Right lobe of liver (tissue), 6 donors: ENCODE measurements around the gene GFRA1. TPM values are rescaled to one million over a fixed set of nuclear protein-coding genes. Genes with fewer than 3 reads are reported as not detected.

Experiments
- ATAC-seq, 4 donors: fragments of 200-7000 bp; cut with Tn5 transposase; one replicate each; pipeline ENCODE4 v1.9.1; 2020; ENCODE audit warnings: mild to moderate bottlenecking in 4 of 4, moderate library complexity in 4 of 4
- DNase-seq, 3 donors: peaks; one replicate each; pipeline ENCODE4 v3.0.0-alpha.2; 2020
- H3K27ac ChIP-seq, 3 donors: fragments of 200-600 bp; one replicate each; pipeline ENCODE4 v1.8.0; 2022
- H3K27me3 ChIP-seq, 2 donors: fragments of 200-600 bp; one replicate each; pipeline ENCODE4 v1.8.0; 2022
- H3K36me3 ChIP-seq, 4 donors: fragments of 200-600 bp; sonication (generic) in 1 of 4; one replicate each; pipeline versions ENCODE4 v1.5.1 to v1.8.0; 2017 to 2022; ENCODE audit warnings: control low read depth in 1 of 4
- H3K4me1 ChIP-seq, 4 donors: fragments of 200-600 bp; sonication (generic) in 1 of 4; one replicate each; pipeline versions ENCODE4 v1.5.1 to v1.8.0; 2017 to 2022; ENCODE audit warnings: control low read depth in 1 of 4
- H3K4me3 ChIP-seq, 3 donors: fragments of 200-600 bp; one replicate each; pipeline ENCODE4 v1.8.0; 2022
- H3K9me3 ChIP-seq, 4 donors: fragments of 200-600 bp; sonication (generic) in 1 of 4; one replicate each; pipeline versions ENCODE4 v1.5.1 to v1.8.0; 2017 to 2022; ENCODE audit warnings: control low read depth in 1 of 4
- CTCF ChIP-seq, 4 donors: fragments of 200-600 bp in 3 of 4; fragments of 450-650 bp in 1 of 4; IDR thresholded peaks; one replicate each; pipeline versions ENCODE4 v1.5.1 to v1.8.0; 2016 to 2022; ENCODE audit warnings: antibody characterized with exemption in 4 of 4, mild to moderate bottlenecking in 2 of 4
- POLR2A ChIP-seq: fragments of 450-650 bp; IDR thresholded peaks from one replicate; pipeline ENCODE4 v1.6.1; 2017; ENCODE audit warnings: antibody characterized with exemption, mild to moderate bottlenecking
- WGBS: methylation state at CpG from one replicate; pipeline ENCODE4 v1.1.6; 2018; ENCODE audit warnings: low coverage, low lambda C conversion rate; ENCODE audit not compliant: insufficient coverage; ENCODE audit errors: missing lambda C conversion rate; 5-methylcytosine and 5-hydroxymethylcytosine counted together
- intact Hi-C, 2 donors: fragments of 100-400 bp; cut with DNase I; formaldehyde crosslinking; loops; one replicate each; pipeline versions ENCODE4 v1.11.2 to v1.14.1; 2022
- total RNA-seq, 6 experiments: library from RNA; depleted of rRNA in 2 of 6; stranded (reverse); fragments of >200 nt in 2 of 6; fragmentation: NEBNext Ultra II Directional in 3 of 6; extraction: Animal tissue kit (Norgen Biotek cat#: 25700) in 3 of 6; gene quantifications; one replicate each; pipeline versions ENCODE4 v1.1.0 to v1.2.4, GENCODE V29; 2016 to 2023
- donor health status: DM: no; HTN: yes; CAD: no.
- donor health status: DM: no; HTN: no; CAD: no.
- donor health status: DM: no; HTN: no; CAD: no.
- donor health status: DM: no; HTN: yes; CAD: no.
- donor health status: DM: no; HTN: yes; CAD: no.

Gene GFRA1
- total RNA-seq, 6 experiments from 2014 or later = 17.9 to 67.8 (median 42.8) TPM

- Histone ChIP-seq H3K4me3 (no peak overlapping the region), H3K27ac (no peak overlapping the region), H3K27me3 (no peaks in the 10 kb centered on the region), H3K4me1 (peaks cover 0 to 3% (median under 1%) of the 10 kb centered on the region in 4 donors), H3K9me3 (no peaks in the 10 kb centered on the region), H3K36me3 (no peaks in the 10 kb centered on the region)
- 11% methylated on average over 2 of the region's 3 CpGs for WGBS
- DNase-seq (no peak), ATAC-seq (no peak)
- no peak for TF ChIP-seq CTCF (IDR thresholded peaks at IDR 0.05)
- no peak for TF ChIP-seq POLR2A
- intact Hi-C loops = no loop called here
Measured at GRCh38 chr10:116030576-116030975, 242.4 kb downstream of the GFRA1 start.

- TF ChIP-seq CTCF (IDR thresholded peaks at IDR 0.05) (no peak), POLR2A (no peak)
- H3K27ac ChIP-seq = no peak overlapping the region
- intact Hi-C loops = no loop called here
- H3K4me3 ChIP-seq = no peak overlapping the region
- H3K4me1 ChIP-seq = peaks cover 0 to 10% (median 5%) of the 10 kb centered on the region in 4 donors
- no peak for DNase-seq
- WGBS = 100% methylated on average over 3 of the region's 4 CpGs
- ATAC-seq = no peak
- no peaks in the 10 kb centered on the region for H3K9me3 ChIP-seq
- no peaks in the 10 kb centered on the region for H3K27me3 ChIP-seq
- H3K36me3 ChIP-seq = no peaks in the 10 kb centered on the region
Measured at GRCh38 chr10:116029826-116030225, 243.2 kb downstream of the GFRA1 start.

- no peaks in the 10 kb centered on the region for H3K27me3 ChIP-seq
- WGBS = 76% methylated on average over 5 of the region's 6 CpGs
- no peaks in the 10 kb centered on the region for H3K36me3 ChIP-seq
- DNase-seq (no peak), ATAC-seq (no peak)
- H3K9me3 ChIP-seq = no peaks in the 10 kb centered on the region
- TF ChIP-seq CTCF (IDR thresholded peaks at IDR 0.05) = no peak
- TF ChIP-seq POLR2A = no peak
- no peak overlapping the region for H3K27ac ChIP-seq
- peaks cover 0 to 19% (median 8%) of the 10 kb centered on the region in 4 donors for H3K4me1 ChIP-seq
- intact Hi-C loops = no loop called here
- H3K4me3 ChIP-seq = no peak overlapping the region
Measured at GRCh38 chr10:116027355-116027754, 245.7 kb downstream of the GFRA1 start.

- intact Hi-C loops = no loop called here
Measured at GRCh38 chr10:116026725-116027124, 246.3 kb downstream of the GFRA1 start.

More at GRCh38 chr10:116026725-116027124, 246.3 kb downstream of the GFRA1 start:
- H3K4me3 ChIP-seq = no peak overlapping the region
- H3K36me3 ChIP-seq = no peaks in the 10 kb centered on the region
- no peaks in the 10 kb centered on the region for H3K27me3 ChIP-seq
- no peak for TF ChIP-seq CTCF (IDR thresholded peaks at IDR 0.05)
- TF ChIP-seq POLR2A = no peak
- no peak overlapping the region for H3K27ac ChIP-seq
- 90% methylated on average over 6 of the region's 6 CpGs for WGBS
- H3K9me3 ChIP-seq = no peaks in the 10 kb centered on the region
- peaks cover 0 to 19% (median 8%) of the 10 kb centered on the region in 4 donors for H3K4me1 ChIP-seq
- ATAC-seq (no peak), DNase-seq (no peak)
